ENCODE data around the gene GPR141.

DNA sequence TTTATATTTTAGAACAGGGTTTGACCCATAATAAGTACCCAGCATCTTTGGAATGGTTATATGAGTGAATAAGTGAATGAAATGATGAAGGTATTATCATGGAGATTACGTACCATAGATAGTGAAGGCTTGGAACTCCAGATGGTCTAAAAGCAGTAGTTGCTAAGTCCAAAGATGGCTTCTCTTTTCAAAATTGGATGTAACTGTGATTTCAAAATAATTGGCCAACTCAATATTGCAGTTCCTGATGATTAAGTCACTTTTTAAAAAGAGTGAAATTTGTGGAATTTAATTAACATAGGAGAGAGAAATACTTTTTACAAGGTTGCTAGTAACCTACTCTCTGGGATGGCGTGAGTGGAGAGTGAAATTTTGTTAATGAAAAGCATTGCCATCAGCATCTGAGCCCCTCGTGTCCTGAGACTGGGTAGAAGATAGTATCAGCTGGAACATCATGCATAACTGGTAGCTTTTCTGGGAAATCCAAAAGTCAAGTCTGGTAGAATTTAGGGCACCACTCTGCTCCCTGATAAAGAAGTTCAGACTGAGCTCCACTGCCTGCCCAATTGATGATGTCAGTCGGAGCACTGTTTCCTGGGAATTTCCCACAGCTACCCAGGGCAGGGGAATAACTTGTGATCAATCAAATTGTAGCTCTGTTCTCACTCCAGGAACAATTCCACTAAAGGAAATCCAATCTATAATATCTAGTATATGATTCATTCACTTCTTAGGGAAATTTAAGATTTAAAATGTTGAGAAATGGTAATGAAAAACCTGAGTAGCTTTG, 3.2 kb downstream of the GPR141 start:
- TF ChIP-seq CTCF (IDR thresholded peaks at IDR 0.05; ENCODE audit: borderline replicate concordance, extremely low read depth, low read length, poor library complexity, severe bottlenecking) (no peak), EZH2 (IDR thresholded peaks at IDR 0.05; ENCODE audit: borderline replicate concordance, low read depth, low read length, severe bottlenecking) (no peak)

All from DND-41 (cell line).